ENCODE results near the gene ATXN2. TPM values are rescaled to one million over a fixed set of nuclear protein-coding genes. Genes with fewer than 3 reads are reported as not detected.
"Not testable (repeated sequence)": the region's sequence is repeated elsewhere in the genome, so short reads cannot be mapped to it uniquely, and the experiment has no call there.

The ATXN2 gene
- total RNA-seq, 3 donors from 2014 or later = 49.9 to 82.5 (median 55.4) TPM

DNA sequence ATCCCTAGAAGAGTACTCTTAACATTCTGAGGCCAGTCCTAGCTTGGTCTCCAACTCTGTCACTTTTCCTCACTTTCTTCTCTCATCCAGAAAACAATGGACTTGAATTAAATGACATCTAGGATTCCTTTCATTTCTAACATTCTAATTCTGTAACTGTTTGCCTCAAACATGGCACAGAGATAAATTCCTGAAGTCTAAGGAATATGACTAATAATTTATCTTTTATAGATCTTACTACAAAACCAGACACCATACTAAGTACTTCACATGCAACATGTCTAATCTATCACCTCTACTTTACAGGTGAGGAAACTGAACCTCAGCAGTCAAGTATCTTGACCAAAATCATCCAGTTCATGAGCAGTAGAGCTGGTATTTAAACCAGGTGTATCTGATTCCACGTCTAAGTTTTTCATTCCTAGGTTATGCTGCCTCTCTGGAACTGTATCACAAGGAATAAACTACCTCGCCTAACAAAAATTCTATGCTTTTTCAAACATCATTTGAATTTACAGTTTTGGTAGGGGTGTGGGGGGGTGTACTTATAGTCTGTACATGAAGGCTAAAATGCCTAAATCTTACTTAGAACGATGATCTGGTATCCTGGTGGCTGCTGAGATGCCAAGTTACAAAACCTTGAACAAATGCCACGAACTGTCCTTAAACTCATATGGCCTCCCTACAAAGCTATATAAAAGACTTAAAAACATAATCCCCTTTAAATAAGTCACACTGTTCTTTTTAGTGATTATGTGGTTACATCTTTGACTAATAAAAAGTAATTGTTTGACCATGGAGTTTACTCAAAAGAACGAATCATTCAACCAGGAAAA is 41.6 kb downstream of the ATXN2 start:
- H3K9me3 ChIP-seq = no peaks in the 10 kb centered on the region
- H3K4me1 ChIP-seq (ENCODE audit: low read depth) = no peaks in the 10 kb centered on the region
- no peak for ATAC-seq
- intact Hi-C loops (cut with DNase I, micrococcal nuclease) = no loop called here
- H3K36me3 ChIP-seq (ENCODE audit: low read depth) = no peaks in the 10 kb centered on the region
- no peak for DNase-seq
- TF ChIP-seq, protein P1, sequence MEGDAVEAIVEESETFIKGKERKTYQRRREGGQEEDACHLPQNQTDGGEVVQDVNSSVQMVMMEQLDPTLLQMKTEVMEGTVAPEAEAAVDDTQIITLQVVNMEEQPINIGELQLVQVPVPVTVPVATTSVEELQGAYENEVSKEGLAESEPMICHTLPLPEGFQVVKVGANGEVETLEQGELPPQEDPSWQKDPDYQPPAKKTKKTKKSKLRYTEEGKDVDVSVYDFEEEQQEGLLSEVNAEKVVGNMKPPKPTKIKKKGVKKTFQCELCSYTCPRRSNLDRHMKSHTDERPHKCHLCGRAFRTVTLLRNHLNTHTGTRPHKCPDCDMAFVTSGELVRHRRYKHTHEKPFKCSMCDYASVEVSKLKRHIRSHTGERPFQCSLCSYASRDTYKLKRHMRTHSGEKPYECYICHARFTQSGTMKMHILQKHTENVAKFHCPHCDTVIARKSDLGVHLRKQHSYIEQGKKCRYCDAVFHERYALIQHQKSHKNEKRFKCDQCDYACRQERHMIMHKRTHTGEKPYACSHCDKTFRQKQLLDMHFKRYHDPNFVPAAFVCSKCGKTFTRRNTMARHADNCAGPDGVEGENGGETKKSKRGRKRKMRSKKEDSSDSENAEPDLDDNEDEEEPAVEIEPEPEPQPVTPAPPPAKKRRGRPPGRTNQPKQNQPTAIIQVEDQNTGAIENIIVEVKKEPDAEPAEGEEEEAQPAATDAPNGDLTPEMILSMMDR (IDR thresholded peaks at IDR 0.05) = no peak
- H3K4me3 ChIP-seq = no peak overlapping the region

DNA sequence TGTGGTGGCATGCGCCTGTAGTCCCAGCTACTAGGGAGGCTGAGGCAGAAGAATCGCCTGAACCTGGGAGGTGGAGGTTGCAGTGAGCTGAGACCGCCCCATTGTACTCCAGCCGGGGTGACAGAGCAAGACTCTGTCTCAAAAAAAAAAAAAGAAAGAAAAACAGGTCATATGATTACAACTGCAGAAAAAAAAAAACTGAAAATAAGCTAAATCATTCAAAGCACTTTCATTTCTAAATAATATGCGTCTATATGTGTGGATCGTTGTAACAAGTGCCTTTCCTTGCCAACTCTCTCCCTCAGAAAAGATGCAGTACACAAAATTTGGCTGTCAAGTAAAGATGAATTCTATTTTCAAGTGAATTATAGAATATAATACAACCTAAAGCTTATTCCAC is 42.4 kb downstream of the ATXN2 start:
- Histone ChIP-seq H3K36me3 (ENCODE audit: low read depth) (no peaks in the 10 kb centered on the region), H3K9me3 (no peaks in the 10 kb centered on the region), H3K4me3 (no peak overlapping the region), H3K4me1 (ENCODE audit: low read depth) (no peaks in the 10 kb centered on the region)
- intact Hi-C loops (cut with DNase I, micrococcal nuclease) = no loop called here
- no peak for ATAC-seq
- no peak for DNase-seq
- TF ChIP-seq, protein P1 (IDR thresholded peaks at IDR 0.05) = no peak

GRCh38 chr12:111555313-111555712 is 43.8 kb downstream of the ATXN2 start:
- DNase-seq; intact Hi-C loops (cut with DNase I, micrococcal nuclease); H3K9me3 ChIP-seq; ATAC-seq; H3K4me1 ChIP-seq (ENCODE audit: low read depth); H3K4me3 ChIP-seq; H3K36me3 ChIP-seq (ENCODE audit: low read depth): not testable (repeated sequence)

- DNase-seq (no peak), ATAC-seq (no peak)
- Histone ChIP-seq H3K9me3 (no peaks in the 10 kb centered on the region), H3K4me3 (no peak overlapping the region), H3K36me3 (ENCODE audit: low read depth) (no peaks in the 10 kb centered on the region), H3K4me1 (ENCODE audit: low read depth) (no peaks in the 10 kb centered on the region)
- intact Hi-C loops (cut with DNase I, micrococcal nuclease) = no loop called here
- TF ChIP-seq, protein P1 (IDR thresholded peaks at IDR 0.05) = no peak
These were observed 52.2 kb downstream of the ATXN2 start for GRCh38 chr12:111546758-111547383.

GRCh38 chr12:111546171-111546570 is 52.9 kb downstream of the ATXN2 start:
- TF ChIP-seq, protein P1 (IDR thresholded peaks at IDR 0.05) = no peak
- DNase-seq = no peak
- Histone ChIP-seq H3K9me3 (no peaks in the 10 kb centered on the region), H3K4me1 (ENCODE audit: low read depth) (no peaks in the 10 kb centered on the region), H3K36me3 (ENCODE audit: low read depth) (no peaks in the 10 kb centered on the region), H3K4me3 (no peak overlapping the region)
- intact Hi-C loops (cut with DNase I, micrococcal nuclease) = no loop called here
- ATAC-seq = no peak

DNA sequence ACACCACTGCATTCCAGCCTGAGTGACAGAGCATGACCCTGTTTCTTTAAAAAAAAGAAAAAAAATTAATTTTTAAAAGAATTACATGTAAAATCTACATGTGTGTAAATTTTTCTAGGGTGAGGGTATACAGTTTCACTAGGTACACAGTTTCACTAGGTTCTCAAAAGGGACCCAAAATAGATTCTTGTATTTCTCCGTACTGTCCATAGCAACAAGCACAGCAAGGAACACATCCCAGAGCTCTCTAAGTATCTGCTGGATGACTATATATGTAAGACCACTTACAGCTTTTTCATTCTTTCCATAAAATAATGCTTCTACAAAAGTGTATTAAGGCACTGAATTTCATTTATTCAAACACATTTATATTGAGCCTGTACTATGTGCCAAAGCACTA is 55.1 kb downstream of the ATXN2 start:
- TF ChIP-seq, protein P1 (IDR thresholded peaks at IDR 0.05) = no peak
- DNase-seq = no peak
- ATAC-seq = no peak
- no peak overlapping the region for H3K4me3 ChIP-seq
- no peaks in the 10 kb centered on the region for H3K4me1 ChIP-seq (ENCODE audit: low read depth)
- intact Hi-C loops (cut with DNase I, micrococcal nuclease) = no loop called here
- H3K9me3 ChIP-seq = no peaks in the 10 kb centered on the region
- no peaks in the 10 kb centered on the region for H3K36me3 ChIP-seq (ENCODE audit: low read depth)

Measured in mucosa of descending colon (tissue), 3 donors.